Measurements from ENCODE around the gene IL13.

IL13 gene

GRCh38 chr5:132695956-132696355 is 38.0 kb downstream of the IL13 start:
- TF ChIP-seq ZFX (IDR thresholded peaks at IDR 0.05) (no peak), CTCF (conservative IDR thresholded peaks at IDR 0.05) (no peak)
- H3K27ac ChIP-seq, result no peak overlapping the region

- H3K27ac ChIP-seq, result no peak overlapping the region
- TF ChIP-seq CTCF (conservative IDR thresholded peaks at IDR 0.05) (no peak), ZFX (IDR thresholded peaks at IDR 0.05) (no peak)
Measured at GRCh38 chr5:132704875-132705274, 46.9 kb downstream of the IL13 start.

GRCh38 chr5:132708645-132709044 is 50.7 kb downstream of the IL13 start:
- no peak for TF ChIP-seq CTCF (conservative IDR thresholded peaks at IDR 0.05)
- no peak for TF ChIP-seq ZFX (IDR thresholded peaks at IDR 0.05)
- H3K27ac ChIP-seq, result no peak overlapping the region
